ENCODE results near the gene HNRNPA2B1. TPM values are rescaled to one million over a fixed set of nuclear protein-coding genes. Genes with fewer than 3 reads are reported as not detected.
"Not testable (repeated sequence)": the region's sequence is repeated elsewhere in the genome, so short reads cannot be mapped to it uniquely, and the experiment has no call there.

Gene HNRNPA2B1
- total RNA-seq, 1 donor from 2014 or later, result 62.7 TPM

DNA sequence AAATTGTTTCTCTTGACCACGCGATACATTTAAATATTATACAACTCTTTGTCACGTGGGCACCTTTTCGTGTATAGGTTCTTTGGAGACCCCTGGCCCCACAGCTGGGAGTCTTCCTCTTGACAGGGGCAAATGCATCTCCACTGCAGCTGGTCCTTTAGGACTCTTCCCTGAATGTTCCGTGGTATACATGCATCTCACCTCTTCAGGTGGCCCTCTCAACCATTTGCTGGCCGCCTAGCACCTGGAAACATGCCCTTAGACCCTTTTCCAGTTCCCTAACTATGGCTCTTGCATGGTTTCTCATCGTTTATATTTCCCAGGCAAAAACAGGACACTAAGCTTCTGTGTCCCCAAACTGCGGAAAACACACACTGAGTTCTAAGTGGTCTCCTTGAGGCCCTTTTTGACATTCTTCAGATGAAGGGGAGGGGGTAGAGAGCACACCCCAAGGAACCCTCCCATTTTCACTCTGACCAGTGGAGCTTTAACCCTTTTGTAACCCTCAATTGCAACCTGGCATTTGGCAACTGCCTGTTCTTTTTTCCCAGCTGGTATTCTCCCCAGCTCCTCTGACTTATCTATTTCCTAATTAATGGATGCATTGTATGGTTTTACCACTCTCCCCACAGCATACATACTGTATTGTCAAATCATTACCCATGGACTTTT, 20.6 kb downstream of the HNRNPA2B1 start:
- TF ChIP-seq, protein P1, sequence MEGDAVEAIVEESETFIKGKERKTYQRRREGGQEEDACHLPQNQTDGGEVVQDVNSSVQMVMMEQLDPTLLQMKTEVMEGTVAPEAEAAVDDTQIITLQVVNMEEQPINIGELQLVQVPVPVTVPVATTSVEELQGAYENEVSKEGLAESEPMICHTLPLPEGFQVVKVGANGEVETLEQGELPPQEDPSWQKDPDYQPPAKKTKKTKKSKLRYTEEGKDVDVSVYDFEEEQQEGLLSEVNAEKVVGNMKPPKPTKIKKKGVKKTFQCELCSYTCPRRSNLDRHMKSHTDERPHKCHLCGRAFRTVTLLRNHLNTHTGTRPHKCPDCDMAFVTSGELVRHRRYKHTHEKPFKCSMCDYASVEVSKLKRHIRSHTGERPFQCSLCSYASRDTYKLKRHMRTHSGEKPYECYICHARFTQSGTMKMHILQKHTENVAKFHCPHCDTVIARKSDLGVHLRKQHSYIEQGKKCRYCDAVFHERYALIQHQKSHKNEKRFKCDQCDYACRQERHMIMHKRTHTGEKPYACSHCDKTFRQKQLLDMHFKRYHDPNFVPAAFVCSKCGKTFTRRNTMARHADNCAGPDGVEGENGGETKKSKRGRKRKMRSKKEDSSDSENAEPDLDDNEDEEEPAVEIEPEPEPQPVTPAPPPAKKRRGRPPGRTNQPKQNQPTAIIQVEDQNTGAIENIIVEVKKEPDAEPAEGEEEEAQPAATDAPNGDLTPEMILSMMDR (IDR thresholded peaks at IDR 0.05; ENCODE audit: insufficient read depth, low read length, severe bottlenecking), result no peak
- DNase-seq (ENCODE audit: low read depth) (no peak), FAIRE-seq (no peak)
- Histone ChIP-seq H3K4me3 (ENCODE audit: low read depth, low read length) (no peak overlapping the region), H3K27me3 (ENCODE audit: control insufficient read depth, insufficient read depth, low read length) (no peaks in the 10 kb centered on the region), H3K36me3 (ENCODE audit: control insufficient read depth, insufficient read depth, low read length) (no peaks in the 10 kb centered on the region)

DNA sequence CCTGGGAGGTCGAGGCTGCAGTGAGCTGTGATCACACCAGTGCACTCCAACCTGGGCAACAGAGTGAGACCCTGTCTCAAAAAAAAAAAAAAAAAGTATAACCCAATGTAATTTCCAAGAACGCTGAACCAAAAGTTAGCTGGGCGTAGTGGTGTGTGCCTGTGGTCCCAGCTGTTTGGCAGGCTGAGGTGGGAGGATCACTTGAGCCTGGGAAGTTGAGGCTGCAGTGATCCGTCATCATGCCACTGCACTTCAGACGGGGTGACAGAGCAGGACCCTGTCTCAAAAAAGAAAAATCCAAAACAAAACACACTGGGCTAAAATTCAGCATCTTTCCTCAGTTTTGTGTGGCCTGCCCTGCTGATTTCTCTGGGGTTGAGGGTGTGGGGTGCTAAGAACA, 21.1 kb downstream of the HNRNPA2B1 start:
- no peak overlapping the region for H3K4me3 ChIP-seq (ENCODE audit: low read depth, low read length)
- H3K36me3 ChIP-seq (ENCODE audit: control insufficient read depth, insufficient read depth, low read length), result no peaks in the 10 kb centered on the region
- DNase-seq (ENCODE audit: low read depth) (no peak), FAIRE-seq (no peak)
- TF ChIP-seq, protein P1 (IDR thresholded peaks at IDR 0.05; ENCODE audit: insufficient read depth, low read length, severe bottlenecking), result no peak
- no peaks in the 10 kb centered on the region for H3K27me3 ChIP-seq (ENCODE audit: control insufficient read depth, insufficient read depth, low read length)

DNA sequence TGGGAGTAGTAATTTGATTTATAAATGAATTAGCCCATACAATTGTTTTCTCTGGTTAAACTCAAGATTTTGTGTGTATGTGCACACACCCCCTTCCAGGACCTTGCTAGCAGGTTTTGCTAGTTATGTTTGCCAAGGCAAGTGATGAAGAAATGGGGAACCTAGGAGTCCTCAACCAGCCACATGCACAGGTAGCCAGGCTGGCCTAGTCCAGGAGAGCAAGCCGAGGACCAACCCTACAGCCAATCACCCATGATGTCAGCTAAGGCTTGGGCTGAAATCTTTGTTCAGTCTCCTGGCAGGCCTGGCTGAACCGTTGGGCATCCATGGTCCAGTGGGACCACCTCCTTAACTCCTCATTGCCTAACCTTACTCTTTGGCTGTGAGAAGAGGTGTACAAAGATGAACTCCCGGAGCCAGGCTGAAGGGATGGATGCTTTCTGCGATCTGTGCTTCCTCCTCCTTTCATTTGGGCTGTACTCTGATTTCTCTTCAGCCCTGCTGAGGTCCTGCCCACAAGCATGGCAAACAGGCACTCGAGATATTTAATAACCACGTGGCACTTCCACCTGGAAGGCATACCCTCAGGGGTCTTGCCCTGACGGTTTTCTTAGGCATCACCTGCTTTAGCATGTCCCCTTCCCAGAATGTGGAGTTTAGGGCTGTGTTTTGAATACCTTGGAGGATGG, 22.1 kb downstream of the HNRNPA2B1 start:
- TF ChIP-seq, protein P1 (IDR thresholded peaks at IDR 0.05; ENCODE audit: insufficient read depth, low read length, severe bottlenecking), result no peak
- DNase-seq (ENCODE audit: low read depth), result no peak
- no peak for FAIRE-seq
- no peaks in the 10 kb centered on the region for H3K27me3 ChIP-seq (ENCODE audit: control insufficient read depth, insufficient read depth, low read length)
- H3K4me3 ChIP-seq (ENCODE audit: low read depth, low read length), result no peak overlapping the region
- H3K36me3 ChIP-seq (ENCODE audit: control insufficient read depth, insufficient read depth, low read length), result no peaks in the 10 kb centered on the region

DNA sequence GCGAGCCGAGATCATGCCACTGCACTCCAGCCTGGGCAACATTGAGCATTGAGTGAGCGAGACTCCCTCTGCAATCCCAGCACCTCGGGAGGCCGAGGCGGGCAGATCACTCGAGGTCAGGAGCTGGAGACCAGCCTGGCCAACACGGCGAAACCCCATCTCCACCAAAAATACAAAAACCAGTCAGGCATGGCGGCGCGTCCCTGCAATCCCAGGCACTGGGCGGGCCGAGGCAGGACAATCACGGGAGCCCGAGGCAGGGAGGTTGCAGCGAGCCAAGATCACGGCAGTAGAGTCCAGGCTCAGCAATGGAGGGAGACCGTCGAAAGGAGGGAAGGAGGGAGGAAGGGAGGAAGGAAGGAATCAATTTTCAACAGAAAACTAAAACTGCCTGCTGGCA, 23.3 kb downstream of the HNRNPA2B1 start:
- H3K27me3 ChIP-seq (ENCODE audit: control insufficient read depth, insufficient read depth, low read length); H3K36me3 ChIP-seq (ENCODE audit: control insufficient read depth, insufficient read depth, low read length); FAIRE-seq; H3K4me3 ChIP-seq (ENCODE audit: low read depth, low read length); DNase-seq (ENCODE audit: low read depth): not testable (repeated sequence)

DNA sequence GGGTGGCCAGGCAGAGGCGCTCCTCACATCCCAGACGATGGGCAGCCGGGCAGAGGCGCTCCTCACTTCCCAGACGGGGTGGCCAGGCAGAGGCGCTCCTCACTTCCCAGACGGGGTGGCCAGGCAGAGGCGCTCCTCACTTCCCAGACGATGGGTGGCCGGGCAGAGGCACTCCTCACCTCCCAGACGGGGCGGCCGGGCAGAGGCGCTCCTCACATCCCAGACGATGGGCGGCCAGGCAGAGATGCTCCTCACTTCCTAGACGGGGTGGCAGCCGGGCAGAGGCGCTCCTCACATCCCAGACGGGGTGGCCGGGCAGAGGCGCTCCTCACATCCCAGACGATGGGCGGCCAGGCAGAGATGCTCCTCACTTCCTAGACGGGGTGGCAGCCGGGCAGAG, 23.9 kb downstream of the HNRNPA2B1 start:
- not testable (repeated sequence) for H3K27me3 ChIP-seq (ENCODE audit: control insufficient read depth, insufficient read depth, low read length); H3K36me3 ChIP-seq (ENCODE audit: control insufficient read depth, insufficient read depth, low read length); H3K4me3 ChIP-seq (ENCODE audit: low read depth, low read length); FAIRE-seq; DNase-seq (ENCODE audit: low read depth)

DNA sequence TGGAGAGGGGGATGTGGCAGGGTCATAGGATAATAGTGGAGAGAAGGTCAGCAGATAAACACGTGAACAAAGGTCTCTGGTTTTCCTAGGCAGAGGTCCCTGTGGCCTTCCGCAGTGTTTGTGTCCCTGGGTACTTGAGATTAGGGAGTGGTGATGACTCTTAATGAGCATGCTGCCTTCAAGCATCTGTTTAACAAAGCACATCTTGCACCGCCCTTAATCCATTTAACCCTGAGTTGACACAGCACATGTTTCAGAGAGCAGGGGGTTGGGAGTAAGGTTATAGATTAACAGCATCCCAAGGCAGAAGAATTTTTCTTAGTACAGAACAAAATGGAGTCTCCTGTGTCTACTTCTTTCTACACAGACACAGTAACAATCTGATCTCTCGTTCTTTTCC, 24.6 kb downstream of the HNRNPA2B1 start:
- not testable (repeated sequence) for DNase-seq (ENCODE audit: low read depth); H3K4me3 ChIP-seq (ENCODE audit: low read depth, low read length); H3K27me3 ChIP-seq (ENCODE audit: control insufficient read depth, insufficient read depth, low read length); FAIRE-seq; H3K36me3 ChIP-seq (ENCODE audit: control insufficient read depth, insufficient read depth, low read length)

DNA sequence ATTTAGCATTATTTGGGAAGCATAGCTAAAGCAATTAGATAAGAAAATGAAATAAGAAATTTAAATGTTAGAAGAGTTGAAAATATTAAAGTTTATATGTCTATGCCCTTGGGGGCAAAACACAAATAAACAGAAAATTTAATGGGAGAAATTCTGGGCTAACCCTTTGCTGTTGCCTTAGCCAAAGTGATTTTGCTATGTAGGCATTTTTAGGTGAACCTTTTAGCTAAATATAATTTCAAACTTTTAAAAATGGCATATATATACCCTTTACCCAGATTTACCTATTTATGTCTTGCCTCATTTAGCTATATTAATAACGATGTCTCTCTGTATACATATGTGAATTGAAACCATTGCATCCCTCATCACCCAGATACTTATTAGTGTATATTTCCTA, 28.5 kb downstream of the HNRNPA2B1 start:
- H3K4me3 ChIP-seq (ENCODE audit: low read depth, low read length), result no peak overlapping the region
- FAIRE-seq (no peak), DNase-seq (ENCODE audit: low read depth) (no peak)
- H3K36me3 ChIP-seq (ENCODE audit: control insufficient read depth, insufficient read depth, low read length), result no peaks in the 10 kb centered on the region
- H3K27me3 ChIP-seq (ENCODE audit: control insufficient read depth, insufficient read depth, low read length), result no peaks in the 10 kb centered on the region
- TF ChIP-seq, protein P1 (IDR thresholded peaks at IDR 0.05; ENCODE audit: insufficient read depth, low read length, severe bottlenecking), result no peak

All from bronchial epithelial cell (primary cell).